GM23338 (cell line): ENCODE measurements around the gene ISG20. TPM values are rescaled to one million over a fixed set of nuclear protein-coding genes. Genes with fewer than 3 reads are reported as not detected.

Experiments
- ATAC-seq: fragments of 200-7000 bp; cut with Tn5 transposase; 3 replicates; pipeline ENCODE4 v1.9.1; 2020
- DNase-seq: peaks from one replicate; pipeline ENCODE4 v3.0.0-alpha.2; 2015; ENCODE audit warnings: low spot score
- H2AFZ ChIP-seq: fragments of 200-600 bp; sonication (generic); 2 replicates; pipeline ENCODE4 v1.8.0; 2016; ENCODE audit warnings: antibody characterized with exemption, mild to moderate bottlenecking, moderate library complexity
- H3F3A ChIP-seq: fragments of 200-600 bp; sonication (generic); replicated peaks from 2 replicates; pipeline ENCODE4 v1.8.0; 2017; ENCODE audit warnings: antibody characterized with exemption, mixed run types, low read depth
- H3K27ac ChIP-seq: fragments of 200-600 bp; sonication (generic); 2 replicates; pipeline ENCODE4 v1.6.1; 2016; ENCODE audit warnings: low read depth
- H3K27me3 ChIP-seq: fragments of 200-600 bp; sonication (generic); 2 replicates; pipeline ENCODE4 v1.8.0; 2016; ENCODE audit warnings: mild to moderate bottlenecking, mixed run types, moderate library complexity; ENCODE audit not compliant: insufficient read depth
- H3K36me3 ChIP-seq: fragments of 200-600 bp; sonication (generic); 2 replicates; pipeline ENCODE4 v1.8.0; 2016; ENCODE audit warnings: mild to moderate bottlenecking; ENCODE audit not compliant: insufficient read depth
- H3K4me1 ChIP-seq: fragments of 200-600 bp; sonication (generic); 2 replicates; pipeline ENCODE4 v1.8.0; 2016; ENCODE audit warnings: mild to moderate bottlenecking, moderate library complexity; ENCODE audit not compliant: insufficient read depth
- H3K4me2 ChIP-seq: fragments of 200-600 bp; sonication (generic); 2 replicates; pipeline ENCODE4 v1.7.1; 2017; ENCODE audit warnings: mixed run types
- H3K4me3 ChIP-seq: fragments of 200-600 bp; sonication (generic); 2 replicates; pipeline ENCODE4 v1.6.1; 2016; ENCODE audit warnings: mixed run types
- H3K79me2 ChIP-seq: fragments of 200-600 bp; sonication (generic); replicated peaks from 2 replicates; pipeline ENCODE4 v1.8.0; 2017; ENCODE audit warnings: mild to moderate bottlenecking; ENCODE audit not compliant: insufficient read depth
- H3K9me2 ChIP-seq: fragments of 200-600 bp; sonication (generic); 2 replicates; pipeline ENCODE4 v1.8.0; 2017; ENCODE audit not compliant: insufficient read depth
- H4K20me1 ChIP-seq: fragments of 200-600 bp; sonication (generic); replicated peaks from 2 replicates; pipeline ENCODE4 v1.8.0; 2017; ENCODE audit warnings: mild to moderate bottlenecking; ENCODE audit not compliant: insufficient read depth
- H3K27ac Mint-ChIP-seq: 2 replicates; pipeline ENCODE4 v1.8.0; 2020; ENCODE audit warnings: inconsistent platforms, mild to moderate bottlenecking, moderate library complexity, mixed read lengths
- H3K27me3 Mint-ChIP-seq: 3 replicates; pipeline ENCODE4 v1.8.0; 2022; ENCODE audit warnings: low read depth, mild to moderate bottlenecking, moderate library complexity, mixed read lengths, inconsistent platforms; ENCODE audit not compliant: insufficient read depth, poor library complexity
- H3K36me3 Mint-ChIP-seq: 3 replicates; pipeline ENCODE4 v1.8.0; 2021; ENCODE audit warnings: low read depth, mild to moderate bottlenecking, inconsistent platforms, moderate library complexity, mixed read lengths
- H3K4me1 Mint-ChIP-seq: 3 replicates; pipeline ENCODE4 v1.8.0; 2020; ENCODE audit warnings: mild to moderate bottlenecking, inconsistent platforms, mixed read lengths
- H3K4me3 Mint-ChIP-seq: 3 replicates; pipeline ENCODE4 v1.8.0; 2021; ENCODE audit warnings: moderate library complexity, mild to moderate bottlenecking, inconsistent platforms, mixed read lengths
- H3K9me3 Mint-ChIP-seq: 3 replicates; pipeline ENCODE4 v1.8.0; 2020; ENCODE audit warnings: moderate library complexity, mild to moderate bottlenecking, inconsistent platforms, mixed read lengths
- JUNB ChIP-seq: IDR thresholded peaks from one replicate; pipeline ENCODE4 v1.6.1; 2016; ENCODE audit warnings: antibody characterized with exemption; ENCODE audit not compliant: unreplicated experiment
- ZNF114 ChIP-seq: fragments of 250-450 bp; sonication (Bioruptor Pico); IDR thresholded peaks from 2 replicates; pipeline ENCODE4 v1.5.0; 2020; ENCODE audit warnings: mild to moderate bottlenecking, moderate library complexity
- polyA plus RNA-seq: library from polyadenylated mRNA; unstranded; fragments of >200 nt; fragmentation: Nextera tagmentation; extraction: Ambion mirVana; gene quantifications from 2 replicates; pipeline ENCODE4 v1.2.1, GENCODE V29; 2016
- total RNA-seq: library from RNA; depleted of rRNA; stranded (reverse); fragments of >200 nt; shearing (Covaris generic); gene quantifications from 2 replicates; pipeline ENCODE4 v1.2.3, GENCODE V29; 2014
- TF ChIP-seq, protein P1 (sequence below): fragments of 250-450 bp; sonication (Bioruptor Pico); IDR thresholded peaks from 2 replicates; pipeline ENCODE4 v1.5.0; 2020; ENCODE audit warnings: mild to moderate bottlenecking, moderate library complexity
- TF ChIP-seq, protein P2 (sequence below): IDR thresholded peaks from 2 replicates; pipeline ENCODE4 v1.6.1; 2016; ENCODE audit warnings: antibody characterized with exemption

Gene ISG20
- total and polyA plus RNA-seq, 2 experiments from 2014 or later: 3.2 to 3.7 TPM

DNA sequence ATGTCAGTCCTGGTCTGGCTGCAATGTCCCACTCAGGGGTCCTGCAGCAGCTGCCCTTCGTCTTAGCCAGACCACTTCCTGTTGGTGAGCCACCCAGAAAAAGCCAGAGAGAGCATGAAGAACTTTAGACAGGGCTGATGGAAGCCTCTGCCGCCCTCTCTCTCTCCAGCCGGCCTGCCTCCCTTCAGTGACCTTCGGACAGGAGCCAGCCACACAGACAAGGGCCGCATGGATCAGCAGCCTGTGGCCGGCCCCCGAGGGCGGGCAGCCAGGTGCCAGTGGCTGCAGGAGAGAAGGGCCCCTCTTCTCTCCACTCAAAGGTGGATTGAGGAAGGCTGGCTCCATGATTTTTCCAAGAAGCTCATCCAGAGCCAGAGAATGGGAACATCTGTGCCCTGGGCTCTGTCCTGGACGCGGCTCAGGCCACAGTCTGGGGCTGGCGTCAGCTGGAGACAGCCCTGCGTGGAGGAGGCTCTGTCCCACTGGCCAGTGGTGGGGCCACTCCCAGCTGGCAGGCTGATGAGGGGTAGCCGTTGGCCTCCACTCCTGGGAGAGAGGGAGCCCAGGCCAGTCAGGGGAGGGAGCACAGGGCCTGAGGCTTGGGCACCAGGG, 42.9 kb downstream of the ISG20 start (continued):
- TF ChIP-seq, protein P1, sequence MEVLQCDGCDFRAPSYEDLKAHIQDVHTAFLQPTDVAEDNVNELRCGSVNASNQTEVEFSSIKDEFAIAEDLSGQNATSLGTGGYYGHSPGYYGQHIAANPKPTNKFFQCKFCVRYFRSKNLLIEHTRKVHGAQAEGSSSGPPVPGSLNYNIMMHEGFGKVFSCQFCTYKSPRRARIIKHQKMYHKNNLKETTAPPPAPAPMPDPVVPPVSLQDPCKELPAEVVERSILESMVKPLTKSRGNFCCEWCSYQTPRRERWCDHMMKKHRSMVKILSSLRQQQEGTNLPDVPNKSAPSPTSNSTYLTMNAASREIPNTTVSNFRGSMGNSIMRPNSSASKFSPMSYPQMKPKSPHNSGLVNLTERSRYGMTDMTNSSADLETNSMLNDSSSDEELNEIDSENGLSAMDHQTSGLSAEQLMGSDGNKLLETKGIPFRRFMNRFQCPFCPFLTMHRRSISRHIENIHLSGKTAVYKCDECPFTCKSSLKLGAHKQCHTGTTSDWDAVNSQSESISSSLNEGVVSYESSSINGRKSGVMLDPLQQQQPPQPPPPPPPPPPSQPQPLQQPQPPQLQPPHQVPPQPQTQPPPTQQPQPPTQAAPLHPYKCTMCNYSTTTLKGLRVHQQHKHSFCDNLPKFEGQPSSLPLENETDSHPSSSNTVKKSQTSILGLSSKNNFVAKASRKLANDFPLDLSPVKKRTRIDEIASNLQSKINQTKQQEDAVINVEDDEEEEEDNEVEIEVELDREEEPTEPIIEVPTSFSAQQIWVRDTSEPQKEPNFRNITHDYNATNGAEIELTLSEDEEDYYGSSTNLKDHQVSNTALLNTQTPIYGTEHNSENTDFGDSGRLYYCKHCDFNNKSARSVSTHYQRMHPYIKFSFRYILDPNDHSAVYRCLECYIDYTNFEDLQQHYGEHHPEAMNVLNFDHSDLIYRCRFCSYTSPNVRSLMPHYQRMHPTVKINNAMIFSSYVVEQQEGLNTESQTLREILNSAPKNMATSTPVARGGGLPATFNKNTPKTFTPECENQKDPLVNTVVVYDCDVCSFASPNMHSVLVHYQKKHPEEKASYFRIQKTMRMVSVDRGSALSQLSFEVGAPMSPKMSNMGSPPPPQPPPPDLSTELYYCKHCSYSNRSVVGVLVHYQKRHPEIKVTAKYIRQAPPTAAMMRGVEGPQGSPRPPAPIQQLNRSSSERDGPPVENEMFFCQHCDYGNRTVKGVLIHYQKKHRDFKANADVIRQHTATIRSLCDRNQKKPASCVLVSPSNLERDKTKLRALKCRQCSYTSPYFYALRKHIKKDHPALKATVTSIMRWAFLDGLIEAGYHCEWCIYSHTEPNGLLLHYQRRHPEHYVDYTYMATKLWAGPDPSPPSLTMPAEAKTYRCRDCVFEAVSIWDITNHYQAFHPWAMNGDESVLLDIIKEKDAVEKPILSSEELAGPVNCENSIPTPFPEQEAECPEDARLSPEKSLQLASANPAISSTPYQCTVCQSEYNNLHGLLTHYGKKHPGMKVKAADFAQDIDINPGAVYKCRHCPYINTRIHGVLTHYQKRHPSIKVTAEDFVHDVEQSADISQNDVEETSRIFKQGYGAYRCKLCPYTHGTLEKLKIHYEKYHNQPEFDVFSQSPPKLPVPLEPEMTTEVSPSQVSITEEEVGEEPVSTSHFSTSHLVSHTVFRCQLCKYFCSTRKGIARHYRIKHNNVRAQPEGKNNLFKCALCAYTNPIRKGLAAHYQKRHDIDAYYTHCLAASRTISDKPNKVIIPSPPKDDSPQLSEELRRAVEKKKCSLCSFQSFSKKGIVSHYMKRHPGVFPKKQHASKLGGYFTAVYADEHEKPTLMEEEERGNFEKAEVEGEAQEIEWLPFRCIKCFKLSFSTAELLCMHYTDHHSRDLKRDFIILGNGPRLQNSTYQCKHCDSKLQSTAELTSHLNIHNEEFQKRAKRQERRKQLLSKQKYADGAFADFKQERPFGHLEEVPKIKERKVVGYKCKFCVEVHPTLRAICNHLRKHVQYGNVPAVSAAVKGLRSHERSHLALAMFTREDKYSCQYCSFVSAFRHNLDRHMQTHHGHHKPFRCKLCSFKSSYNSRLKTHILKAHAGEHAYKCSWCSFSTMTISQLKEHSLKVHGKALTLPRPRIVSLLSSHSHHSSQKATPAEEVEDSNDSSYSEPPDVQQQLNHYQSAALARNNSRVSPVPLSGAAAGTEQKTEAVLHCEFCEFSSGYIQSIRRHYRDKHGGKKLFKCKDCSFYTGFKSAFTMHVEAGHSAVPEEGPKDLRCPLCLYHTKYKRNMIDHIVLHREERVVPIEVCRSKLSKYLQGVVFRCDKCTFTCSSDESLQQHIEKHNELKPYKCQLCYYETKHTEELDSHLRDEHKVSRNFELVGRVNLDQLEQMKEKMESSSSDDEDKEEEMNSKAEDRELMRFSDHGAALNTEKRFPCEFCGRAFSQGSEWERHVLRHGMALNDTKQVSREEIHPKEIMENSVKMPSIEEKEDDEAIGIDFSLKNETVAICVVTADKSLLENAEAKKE (CRISPR knock-in tag): no peak
- TF ChIP-seq, protein P2, sequence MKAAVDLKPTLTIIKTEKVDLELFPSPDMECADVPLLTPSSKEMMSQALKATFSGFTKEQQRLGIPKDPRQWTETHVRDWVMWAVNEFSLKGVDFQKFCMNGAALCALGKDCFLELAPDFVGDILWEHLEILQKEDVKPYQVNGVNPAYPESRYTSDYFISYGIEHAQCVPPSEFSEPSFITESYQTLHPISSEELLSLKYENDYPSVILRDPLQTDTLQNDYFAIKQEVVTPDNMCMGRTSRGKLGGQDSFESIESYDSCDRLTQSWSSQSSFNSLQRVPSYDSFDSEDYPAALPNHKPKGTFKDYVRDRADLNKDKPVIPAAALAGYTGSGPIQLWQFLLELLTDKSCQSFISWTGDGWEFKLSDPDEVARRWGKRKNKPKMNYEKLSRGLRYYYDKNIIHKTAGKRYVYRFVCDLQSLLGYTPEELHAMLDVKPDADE: no peak
- TF ChIP-seq ZNF114 (CRISPR knock-in tag): no peak

DNA sequence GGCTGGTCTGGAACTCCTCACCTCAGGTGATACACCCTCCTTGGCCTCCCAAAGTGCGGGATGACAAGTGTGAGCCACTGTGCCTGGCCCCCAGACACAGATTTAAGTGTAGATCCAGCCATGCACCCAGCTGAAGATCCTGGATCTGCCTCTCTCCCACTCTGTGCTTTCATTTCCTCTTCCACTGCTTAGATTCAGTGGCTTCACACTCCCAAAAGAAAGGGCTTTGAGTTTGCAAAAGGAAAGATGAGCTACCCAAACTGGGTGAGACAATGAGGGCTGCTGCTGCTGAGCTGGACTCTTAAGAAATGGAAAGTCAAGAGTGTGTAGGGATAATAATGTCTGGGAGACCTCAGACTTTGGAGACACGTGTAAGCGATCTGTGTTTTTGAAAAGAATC, 45.5 kb downstream of the ISG20 start:
- no peaks in the 10 kb centered on the region for H3K79me2 ChIP-seq
- no peak overlapping the region for H2AFZ ChIP-seq
- Mint-ChIP-seq H3K4me3 (no peak overlapping the region), H3K27me3 (peaks cover 4% of the 10 kb centered on the region), H3K4me1 (no peaks in the 10 kb centered on the region; the same call in 2 of the 3 replicates), H3K36me3 (no peaks in the 10 kb centered on the region), H3K9me3 (peaks cover 12% of the 10 kb centered on the region), H3K27ac (no peak overlapping the region)
- DNase-seq: no peak
- H3K4me2 ChIP-seq: no peak overlapping the region
- H3K4me1 ChIP-seq: no peaks in the 10 kb centered on the region
- no peaks in the 10 kb centered on the region for H3K27me3 ChIP-seq
- H3K9me2 ChIP-seq: 0 out of 2 replicates have a peak, but pooled peaks cover under 1% of the 10 kb centered on the region
- H3K27ac ChIP-seq: no peak overlapping the region
- no peaks in the 10 kb centered on the region for H4K20me1 ChIP-seq
- H3F3A ChIP-seq: no peaks in the 10 kb centered on the region
- H3K36me3 ChIP-seq: no peaks in the 10 kb centered on the region
- ATAC-seq: no peak
- H3K4me3 ChIP-seq: no peak overlapping the region
- no peak for TF ChIP-seq JUNB
- TF ChIP-seq, protein P1 (CRISPR knock-in tag): no peak
